ENCODE results near the gene HMX3. TPM values are rescaled to one million over a fixed set of nuclear protein-coding genes. Genes with fewer than 3 reads are reported as not detected.

The HMX3 gene
- total and polyA plus RNA-seq, 11 donors: 0.27 TPM; not detected in 10

GRCh38 chr10:123142701-123143161, 7.0 kb downstream of the HMX3 start:
- Histone ChIP-seq H3K4me1 (peaks cover 0 to 35% (median 9%) of the 10 kb centered on the region in 12 donors), H3K9me3 (no peaks in the 10 kb centered on the region), H3K27ac (no peak overlapping the region), H3K4me3 (peak overlapping the region in 2 of 12 donors; percentile 8 to 10), H3K27me3 (peaks cover 83 to 100% (median 100%) of the 10 kb centered on the region in 9 donors), H3K36me3 (no peaks in the 10 kb centered on the region)
- ATAC-seq (no peak), DNase-seq (no peak)
- intact Hi-C loops (cut with DNase I): no loop called here
- no peak for TF ChIP-seq POLR2A (IDR thresholded peaks at IDR 0.05)
- no peak for TF ChIP-seq CTCF (IDR thresholded peaks at IDR 0.05)
- 2 to 3% (median 3%) methylated on average over 22 to 33 of the region's 33 CpGs for WGBS, 4 donors

GRCh38 chr10:123143162-123143824, 7.5 kb downstream of the HMX3 start:
- intact Hi-C loops (cut with DNase I): no loop called here
- Histone ChIP-seq H3K9me3 (no peaks in the 10 kb centered on the region), H3K36me3 (no peaks in the 10 kb centered on the region), H3K4me3 (no peak overlapping the region), H3K4me1 (peaks cover 0 to 40% (median 11%) of the 10 kb centered on the region in 12 donors), H3K27me3 (peaks cover 84 to 100% (median 100%) of the 10 kb centered on the region in 9 donors), H3K27ac (no peak overlapping the region)
- 1 to 4% (median 4%) methylated on average over 16 to 33 of the region's 33 CpGs for WGBS, 4 donors
- DNase-seq (no peak), ATAC-seq (no peak)
- TF ChIP-seq CTCF (IDR thresholded peaks at IDR 0.05): no peak

GRCh38 chr10:123143825-123144168, 8.0 kb downstream of the HMX3 start:
- WGBS, 4 donors: 6 to 12% (median 7%) methylated on average over 10 of the region's 10 CpGs
- H3K27ac ChIP-seq: no peak overlapping the region
- ATAC-seq: no peak
- DNase-seq: no peak
- TF ChIP-seq CTCF (IDR thresholded peaks at IDR 0.05) (no peak), POLR2A (IDR thresholded peaks at IDR 0.05) (no peak)
- H3K36me3 ChIP-seq: no peaks in the 10 kb centered on the region
- H3K9me3 ChIP-seq: no peaks in the 10 kb centered on the region
- no peak overlapping the region for H3K4me3 ChIP-seq
- H3K27me3 ChIP-seq: peaks cover 83 to 100% (median 100%) of the 10 kb centered on the region in 9 donors
- peaks cover 0 to 45% (median 14%) of the 10 kb centered on the region in 12 donors for H3K4me1 ChIP-seq
- intact Hi-C loops (cut with DNase I): no loop called here

GRCh38 chr10:123144697-123145541, 9.1 kb downstream of the HMX3 start:
- intact Hi-C loops (cut with DNase I): no loop called here
- Histone ChIP-seq H3K36me3 (no peaks in the 10 kb centered on the region), H3K4me1 (peaks cover 0 to 49% (median 18%) of the 10 kb centered on the region in 12 donors), H3K9me3 (no peaks in the 10 kb centered on the region), H3K27me3 (peaks cover 82 to 100% (median 100%) of the 10 kb centered on the region in 9 donors), H3K27ac (no peak overlapping the region), H3K4me3 (no peak overlapping the region)
- 2 to 3% (median 3%) methylated on average over 25 to 29 of the region's 29 CpGs for WGBS, 4 donors
- ATAC-seq (no peak), DNase-seq (no peak)
- TF ChIP-seq CTCF (IDR thresholded peaks at IDR 0.05) (no peak), POLR2A (IDR thresholded peaks at IDR 0.05) (no peak)
